Right lobe of liver (tissue), 6 donors: ENCODE results near the gene MYH13. TPM values are rescaled to one million over a fixed set of nuclear protein-coding genes. Genes with fewer than 3 reads are reported as not detected.

ENCODE experiments used
- ATAC-seq, 4 donors: fragments of 200-7000 bp; cut with Tn5 transposase; one replicate each; pipeline ENCODE4 v1.9.1; 2020; ENCODE audit warnings: mild to moderate bottlenecking in 4 of 4, moderate library complexity in 4 of 4
- DNase-seq, 3 donors: peaks; one replicate each; pipeline ENCODE4 v3.0.0-alpha.2; 2020
- H3K27ac ChIP-seq, 3 donors: fragments of 200-600 bp; one replicate each; pipeline ENCODE4 v1.8.0; 2022
- H3K27me3 ChIP-seq, 2 donors: fragments of 200-600 bp; one replicate each; pipeline ENCODE4 v1.8.0; 2022
- H3K36me3 ChIP-seq, 4 donors: fragments of 200-600 bp; sonication (generic) in 1 of 4; one replicate each; pipeline versions ENCODE4 v1.5.1 to v1.8.0; 2017 to 2022; ENCODE audit warnings: control low read depth in 1 of 4
- H3K4me1 ChIP-seq, 4 donors: fragments of 200-600 bp; sonication (generic) in 1 of 4; one replicate each; pipeline versions ENCODE4 v1.5.1 to v1.8.0; 2017 to 2022; ENCODE audit warnings: control low read depth in 1 of 4
- H3K4me3 ChIP-seq, 3 donors: fragments of 200-600 bp; one replicate each; pipeline ENCODE4 v1.8.0; 2022
- H3K9me3 ChIP-seq, 4 donors: fragments of 200-600 bp; sonication (generic) in 1 of 4; one replicate each; pipeline versions ENCODE4 v1.5.1 to v1.8.0; 2017 to 2022; ENCODE audit warnings: control low read depth in 1 of 4
- POLR2A ChIP-seq: fragments of 450-650 bp; IDR thresholded peaks from one replicate; pipeline ENCODE4 v1.6.1; 2017; ENCODE audit warnings: antibody characterized with exemption, mild to moderate bottlenecking
- WGBS: methylation state at CpG from one replicate; pipeline ENCODE4 v1.1.6; 2018; ENCODE audit warnings: low coverage, low lambda C conversion rate; ENCODE audit not compliant: insufficient coverage; ENCODE audit errors: missing lambda C conversion rate; 5-methylcytosine and 5-hydroxymethylcytosine counted together
- intact Hi-C, 2 donors: fragments of 100-400 bp; cut with DNase I; formaldehyde crosslinking; loops; one replicate each; pipeline versions ENCODE4 v1.11.2 to v1.14.1; 2022
- total RNA-seq, 6 experiments: library from RNA; depleted of rRNA in 2 of 6; stranded (reverse); fragments of >200 nt in 2 of 6; fragmentation: NEBNext Ultra II Directional in 3 of 6; extraction: Animal tissue kit (Norgen Biotek cat#: 25700) in 3 of 6; gene quantifications; one replicate each; pipeline versions ENCODE4 v1.1.0 to v1.2.4, GENCODE V29; 2016 to 2023
- TF ChIP-seq, protein P1 (sequence below), 4 donors: fragments of 200-600 bp in 3 of 4; fragments of 450-650 bp in 1 of 4; IDR thresholded peaks; one replicate each; pipeline versions ENCODE4 v1.5.1 to v1.8.0; 2016 to 2022; ENCODE audit warnings: antibody characterized with exemption in 4 of 4, mild to moderate bottlenecking in 2 of 4
- donor health status: DM: no; HTN: yes; CAD: no.
- donor health status: DM: no; HTN: no; CAD: no.
- donor health status: DM: no; HTN: no; CAD: no.
- donor health status: DM: no; HTN: yes; CAD: no.
- donor health status: DM: no; HTN: yes; CAD: no.

The MYH13 gene
- total RNA-seq, 6 experiments from 2014 or later: not detected

- no peak for DNase-seq
- no peak overlapping the region for H3K27ac ChIP-seq
- no peaks in the 10 kb centered on the region for H3K27me3 ChIP-seq
- intact Hi-C loops: no loop called here
- ATAC-seq: no peak
- 39% methylated on average over 3 of the region's 3 CpGs for WGBS
- H3K9me3 ChIP-seq: no peaks in the 10 kb centered on the region
- no peaks in the 10 kb centered on the region for H3K36me3 ChIP-seq
- no peaks in the 10 kb centered on the region for H3K4me1 ChIP-seq
- no peak for TF ChIP-seq POLR2A
- TF ChIP-seq, protein P1, sequence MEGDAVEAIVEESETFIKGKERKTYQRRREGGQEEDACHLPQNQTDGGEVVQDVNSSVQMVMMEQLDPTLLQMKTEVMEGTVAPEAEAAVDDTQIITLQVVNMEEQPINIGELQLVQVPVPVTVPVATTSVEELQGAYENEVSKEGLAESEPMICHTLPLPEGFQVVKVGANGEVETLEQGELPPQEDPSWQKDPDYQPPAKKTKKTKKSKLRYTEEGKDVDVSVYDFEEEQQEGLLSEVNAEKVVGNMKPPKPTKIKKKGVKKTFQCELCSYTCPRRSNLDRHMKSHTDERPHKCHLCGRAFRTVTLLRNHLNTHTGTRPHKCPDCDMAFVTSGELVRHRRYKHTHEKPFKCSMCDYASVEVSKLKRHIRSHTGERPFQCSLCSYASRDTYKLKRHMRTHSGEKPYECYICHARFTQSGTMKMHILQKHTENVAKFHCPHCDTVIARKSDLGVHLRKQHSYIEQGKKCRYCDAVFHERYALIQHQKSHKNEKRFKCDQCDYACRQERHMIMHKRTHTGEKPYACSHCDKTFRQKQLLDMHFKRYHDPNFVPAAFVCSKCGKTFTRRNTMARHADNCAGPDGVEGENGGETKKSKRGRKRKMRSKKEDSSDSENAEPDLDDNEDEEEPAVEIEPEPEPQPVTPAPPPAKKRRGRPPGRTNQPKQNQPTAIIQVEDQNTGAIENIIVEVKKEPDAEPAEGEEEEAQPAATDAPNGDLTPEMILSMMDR (IDR thresholded peaks at IDR 0.05): no peak
- H3K4me3 ChIP-seq: no peak overlapping the region
Observed at GRCh38 chr17:10266296-10266876, 106.4 kb downstream of the MYH13 start.

DNA sequence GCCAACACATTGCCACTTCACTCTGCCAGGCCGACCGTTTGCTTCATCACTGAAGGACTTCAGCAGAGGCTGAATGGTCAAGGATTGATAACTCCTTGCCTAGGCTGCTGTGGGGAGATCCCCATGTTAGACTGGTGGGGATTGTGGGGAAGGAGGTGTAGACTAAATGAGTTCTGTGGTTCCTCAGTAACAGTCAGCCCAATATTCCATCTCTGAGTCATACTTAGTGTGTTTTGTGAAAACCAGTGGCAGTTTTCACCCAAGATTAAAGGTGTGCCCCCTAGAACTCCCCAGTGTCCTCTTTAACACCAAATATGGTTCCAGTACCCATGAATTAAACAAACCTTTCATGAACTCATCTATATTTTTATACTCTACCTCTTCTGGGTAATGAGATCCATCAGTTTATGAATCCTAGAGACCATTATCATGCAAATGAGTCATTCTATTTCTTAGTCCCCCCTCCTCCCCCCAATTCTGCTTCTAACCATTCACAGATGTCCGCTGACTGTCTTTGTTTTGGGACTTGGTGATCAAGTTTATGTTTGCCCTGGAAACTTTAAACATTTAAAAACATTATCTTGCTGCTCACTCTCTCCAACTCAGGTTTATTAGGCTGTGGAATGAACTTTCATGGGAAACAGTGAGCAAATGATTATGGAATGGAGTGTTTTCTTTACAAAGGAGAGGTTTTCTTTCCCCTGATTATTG is 107.6 kb downstream of the MYH13 start:
- intact Hi-C loops: no loop called here
- DNase-seq: no peak
- no peak for ATAC-seq
- no peak for TF ChIP-seq POLR2A
- H3K4me1 ChIP-seq: no peaks in the 10 kb centered on the region
- no peaks in the 10 kb centered on the region for H3K36me3 ChIP-seq
- 46% methylated on average over 3 of the region's 3 CpGs for WGBS
- H3K27ac ChIP-seq: no peak overlapping the region
- no peak overlapping the region for H3K4me3 ChIP-seq
- no peaks in the 10 kb centered on the region for H3K27me3 ChIP-seq
- no peaks in the 10 kb centered on the region for H3K9me3 ChIP-seq

DNA sequence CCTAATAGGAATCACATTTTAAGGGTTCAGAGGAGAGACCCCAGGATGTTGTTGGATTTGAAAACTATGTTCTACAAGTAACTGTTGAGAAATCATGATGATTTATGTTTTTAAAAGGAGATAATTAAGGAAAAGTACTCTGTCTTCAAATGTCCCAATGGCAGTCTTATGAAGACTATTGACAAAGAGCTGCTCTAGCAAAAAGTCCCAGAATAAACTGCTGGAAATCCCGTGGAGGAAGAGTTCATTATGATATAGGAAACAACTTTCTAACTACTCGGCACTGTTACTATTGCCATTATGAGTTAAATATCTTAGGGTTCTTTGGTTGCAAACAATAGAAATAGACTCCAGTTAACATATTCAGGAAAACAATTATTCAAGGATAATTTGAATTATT is 108.8 kb downstream of the MYH13 start:
- Histone ChIP-seq H3K36me3 (no peaks in the 10 kb centered on the region), H3K27me3 (no peaks in the 10 kb centered on the region), H3K4me3 (no peak overlapping the region), H3K27ac (no peak overlapping the region), H3K9me3 (no peaks in the 10 kb centered on the region), H3K4me1 (no peaks in the 10 kb centered on the region)
- no peak for DNase-seq
- WGBS: 54% methylated on average over 2 of the region's 2 CpGs
- no peak for TF ChIP-seq POLR2A
- TF ChIP-seq, protein P1 (IDR thresholded peaks at IDR 0.05): no peak
- ATAC-seq: no peak
- intact Hi-C loops: no loop called here

DNA sequence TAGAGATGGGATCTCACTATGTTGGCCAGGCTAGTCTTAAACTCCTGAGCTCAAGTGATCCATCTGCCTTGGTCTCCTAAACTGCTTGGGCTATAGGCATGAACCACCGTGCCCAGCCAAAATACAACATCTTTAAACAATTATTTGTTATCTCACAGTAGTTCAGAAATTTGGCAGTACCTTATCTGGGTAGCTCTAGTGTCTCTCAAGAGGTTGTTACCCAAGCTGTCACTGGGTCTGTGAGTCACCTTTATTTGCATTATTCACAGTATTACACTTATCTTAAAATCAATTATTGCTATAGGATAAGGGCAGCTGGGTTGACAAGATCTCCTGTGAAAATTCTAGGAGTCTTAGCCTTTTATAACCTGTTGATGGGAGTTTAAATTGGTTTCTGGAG is 110.4 kb downstream of the MYH13 start:
- Histone ChIP-seq H3K9me3 (no peaks in the 10 kb centered on the region), H3K4me3 (no peak overlapping the region), H3K36me3 (no peaks in the 10 kb centered on the region), H3K27ac (no peak overlapping the region), H3K27me3 (no peaks in the 10 kb centered on the region), H3K4me1 (no peaks in the 10 kb centered on the region)
- 44% methylated on average over 1 of the region's 1 CpG for WGBS
- intact Hi-C loops: no loop called here
- TF ChIP-seq, protein P1 (IDR thresholded peaks at IDR 0.05): no peak
- TF ChIP-seq POLR2A: no peak
- DNase-seq (no peak), ATAC-seq (no peak)

- DNase-seq (no peak), ATAC-seq (no peak)
- no peaks in the 10 kb centered on the region for H3K9me3 ChIP-seq
- 48% methylated on average over 3 of the region's 3 CpGs for WGBS
- intact Hi-C loops: no loop called here
- TF ChIP-seq, protein P1 (IDR thresholded peaks at IDR 0.05): no peak
- TF ChIP-seq POLR2A: no peak
- H3K4me3 ChIP-seq: no peak overlapping the region
- H3K4me1 ChIP-seq: no peaks in the 10 kb centered on the region
- H3K27me3 ChIP-seq: no peaks in the 10 kb centered on the region
- no peak overlapping the region for H3K27ac ChIP-seq
- H3K36me3 ChIP-seq: no peaks in the 10 kb centered on the region
Observed at GRCh38 chr17:10261098-10261497, 111.7 kb downstream of the MYH13 start.
